ENCODE data around the gene ENAH.

Gene ENAH

DNA sequence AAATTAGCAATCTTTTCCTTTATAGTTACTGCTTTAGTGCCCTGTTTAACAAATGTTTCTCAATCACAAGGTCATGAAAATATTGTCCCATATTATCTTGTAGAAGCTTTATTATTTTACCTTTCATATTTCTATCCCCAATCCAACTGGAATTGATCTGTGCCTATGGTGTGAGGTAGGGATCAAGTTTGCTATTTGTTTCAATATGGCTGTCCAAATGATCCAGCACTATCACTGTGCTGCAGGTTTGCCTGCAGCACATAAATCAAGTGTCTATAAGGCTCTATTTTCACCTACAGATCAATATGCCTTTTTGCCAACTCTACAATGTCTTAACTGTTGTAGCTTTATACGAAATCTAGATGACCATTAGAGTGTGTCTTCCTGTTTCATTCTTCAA, 96.2 kb downstream of the ENAH start:
- no peak for DNase-seq (ENCODE audit: low read depth)
- in situ Hi-C loops (cut with HindIII; ENCODE audit: low sequenced_read_pairs): loop anchor here (5.0 kb wide), 2 partner anchors 106 to 211 kb away; no protein-coding TSS in a partner anchor
- H3K4me3 ChIP-seq (ENCODE audit: low read depth, low read length): no peak overlapping the region
- TF ChIP-seq, protein P1, sequence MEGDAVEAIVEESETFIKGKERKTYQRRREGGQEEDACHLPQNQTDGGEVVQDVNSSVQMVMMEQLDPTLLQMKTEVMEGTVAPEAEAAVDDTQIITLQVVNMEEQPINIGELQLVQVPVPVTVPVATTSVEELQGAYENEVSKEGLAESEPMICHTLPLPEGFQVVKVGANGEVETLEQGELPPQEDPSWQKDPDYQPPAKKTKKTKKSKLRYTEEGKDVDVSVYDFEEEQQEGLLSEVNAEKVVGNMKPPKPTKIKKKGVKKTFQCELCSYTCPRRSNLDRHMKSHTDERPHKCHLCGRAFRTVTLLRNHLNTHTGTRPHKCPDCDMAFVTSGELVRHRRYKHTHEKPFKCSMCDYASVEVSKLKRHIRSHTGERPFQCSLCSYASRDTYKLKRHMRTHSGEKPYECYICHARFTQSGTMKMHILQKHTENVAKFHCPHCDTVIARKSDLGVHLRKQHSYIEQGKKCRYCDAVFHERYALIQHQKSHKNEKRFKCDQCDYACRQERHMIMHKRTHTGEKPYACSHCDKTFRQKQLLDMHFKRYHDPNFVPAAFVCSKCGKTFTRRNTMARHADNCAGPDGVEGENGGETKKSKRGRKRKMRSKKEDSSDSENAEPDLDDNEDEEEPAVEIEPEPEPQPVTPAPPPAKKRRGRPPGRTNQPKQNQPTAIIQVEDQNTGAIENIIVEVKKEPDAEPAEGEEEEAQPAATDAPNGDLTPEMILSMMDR (IDR thresholded peaks at IDR 0.05; ENCODE audit: low read depth, low read length, missing control alignments): no peak

DNA sequence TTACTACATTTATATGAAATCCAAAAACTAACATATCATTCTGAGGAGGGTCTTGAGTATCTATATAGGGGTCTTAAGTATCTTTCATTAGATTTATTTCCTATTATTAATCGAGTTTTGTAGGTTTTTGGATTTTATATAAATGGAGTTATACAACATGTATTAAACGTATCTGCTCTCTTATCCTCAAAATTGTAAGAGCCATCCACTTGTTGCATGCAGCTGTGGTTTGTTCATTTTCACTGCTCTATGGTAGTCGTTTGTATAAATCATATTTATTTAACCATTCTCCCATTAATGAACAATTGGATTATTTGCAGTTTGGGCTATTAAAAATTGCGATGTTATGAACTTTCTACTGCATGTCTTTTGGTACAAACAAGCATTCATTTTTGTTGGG, 97.1 kb downstream of the ENAH start:
- DNase-seq (ENCODE audit: low read depth): no peak

GRCh38 chr1:225554216-225554812, 98.6 kb downstream of the ENAH start:
- in situ Hi-C loops (cut with HindIII; ENCODE audit: low sequenced_read_pairs): no loop called here
- TF ChIP-seq, protein P1 (IDR thresholded peaks at IDR 0.05; ENCODE audit: low read depth, low read length, missing control alignments): peak; percentile 45
- DNase-seq (ENCODE audit: low read depth): peak; percentile 12
- no peak overlapping the region for H3K4me3 ChIP-seq (ENCODE audit: low read depth, low read length)

More for the DNA sequence above, 97.1 kb downstream of the ENAH start:
- in situ Hi-C loops (cut with HindIII; ENCODE audit: low sequenced_read_pairs): loop anchor here (5.0 kb wide), 2 partner anchors 106 to 211 kb away; no protein-coding TSS in a partner anchor
- TF ChIP-seq, protein P1 (IDR thresholded peaks at IDR 0.05; ENCODE audit: low read depth, low read length, missing control alignments): no peak
- no peak overlapping the region for H3K4me3 ChIP-seq (ENCODE audit: low read depth, low read length)

DNA sequence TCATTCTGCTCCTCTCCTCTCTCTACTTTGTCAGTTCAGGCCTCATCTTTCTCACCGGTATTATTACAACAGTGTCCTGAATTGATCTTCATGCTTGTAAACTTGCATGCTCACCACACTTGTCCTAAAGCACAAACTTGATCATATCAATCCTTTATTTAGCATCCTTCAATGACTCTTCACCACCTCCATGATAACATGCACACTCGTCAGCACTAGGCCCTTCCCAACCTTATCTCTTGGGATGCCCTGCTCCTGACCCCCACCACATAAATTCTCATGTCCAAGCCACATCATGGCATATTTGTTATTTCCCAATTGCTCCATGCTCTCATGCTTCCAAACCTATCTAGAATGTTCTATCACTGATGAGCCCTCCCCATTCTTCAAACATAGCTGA, 103.1 kb downstream of the ENAH start:
- in situ Hi-C loops (cut with HindIII; ENCODE audit: low sequenced_read_pairs): no loop called here
- DNase-seq (ENCODE audit: low read depth): no peak
- TF ChIP-seq, protein P1 (IDR thresholded peaks at IDR 0.05; ENCODE audit: low read depth, low read length, missing control alignments): no peak
- no peak overlapping the region for H3K4me3 ChIP-seq (ENCODE audit: low read depth, low read length)

DNA sequence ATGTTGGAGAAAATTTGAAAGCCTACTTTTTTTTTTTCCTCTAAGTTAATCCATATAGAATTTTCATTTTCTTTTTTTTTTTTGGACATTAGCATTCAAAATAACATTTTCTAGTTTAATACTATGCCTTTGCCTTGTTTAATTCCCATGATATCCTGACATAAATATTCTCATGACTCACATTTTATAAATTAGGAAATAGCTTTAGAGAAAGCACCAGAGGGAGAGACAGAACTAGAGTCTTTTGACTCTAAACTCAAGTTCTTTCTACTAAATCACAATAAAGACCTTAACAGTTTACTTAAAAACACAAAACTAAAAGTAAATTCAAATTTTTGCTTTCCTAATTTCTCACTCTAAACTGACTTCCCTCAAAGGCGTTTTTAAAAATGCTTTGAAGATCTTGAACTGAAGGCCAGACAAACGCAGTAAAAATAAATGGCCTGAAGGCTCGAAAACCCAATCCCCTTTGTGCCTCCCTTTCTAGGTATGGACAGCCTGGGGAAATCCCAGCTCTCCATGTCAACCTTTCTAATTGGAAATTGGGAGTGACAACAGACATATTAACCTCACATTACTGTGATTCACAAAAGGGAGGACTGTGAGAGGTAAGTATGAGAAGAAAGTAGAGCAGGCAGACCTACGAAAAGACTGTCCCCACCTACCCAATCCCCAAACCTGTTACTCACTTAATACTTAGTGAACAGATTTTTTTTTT, 104.6 kb downstream of the ENAH start:
- no peak for DNase-seq (ENCODE audit: low read depth)
- no peak overlapping the region for H3K4me3 ChIP-seq (ENCODE audit: low read depth, low read length)
- in situ Hi-C loops (cut with HindIII; ENCODE audit: low sequenced_read_pairs): no loop called here
- TF ChIP-seq, protein P1 (IDR thresholded peaks at IDR 0.05; ENCODE audit: low read depth, low read length, missing control alignments): no peak

DNA sequence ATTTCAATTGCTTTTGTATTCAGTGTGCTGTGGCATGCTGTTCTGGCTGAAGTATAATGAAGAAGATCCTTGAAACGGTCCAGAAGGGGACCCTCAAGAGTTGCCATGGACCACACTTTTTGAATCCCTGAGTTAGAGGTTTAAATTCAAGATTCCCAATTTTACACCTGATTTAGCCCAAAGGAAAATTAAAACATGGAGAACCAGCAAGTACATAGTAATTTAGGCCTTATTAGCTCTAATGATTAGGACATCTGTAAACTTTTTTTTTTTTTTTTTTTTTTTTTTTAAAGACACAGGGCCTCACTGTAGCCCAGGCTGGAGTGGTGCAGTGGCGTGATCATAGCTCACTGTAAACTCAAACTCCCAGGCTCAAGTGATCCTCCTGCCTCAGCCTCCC, 107.3 kb downstream of the ENAH start:
- TF ChIP-seq, protein P1 (IDR thresholded peaks at IDR 0.05; ENCODE audit: low read depth, low read length, missing control alignments): no peak
- in situ Hi-C loops (cut with HindIII; ENCODE audit: low sequenced_read_pairs): no loop called here
- no peak overlapping the region for H3K4me3 ChIP-seq (ENCODE audit: low read depth, low read length)
- no peak for DNase-seq (ENCODE audit: low read depth)

Data from astrocyte of the cerebellum (primary cell).